Measurements from ENCODE around the gene TEX22.

DNA sequence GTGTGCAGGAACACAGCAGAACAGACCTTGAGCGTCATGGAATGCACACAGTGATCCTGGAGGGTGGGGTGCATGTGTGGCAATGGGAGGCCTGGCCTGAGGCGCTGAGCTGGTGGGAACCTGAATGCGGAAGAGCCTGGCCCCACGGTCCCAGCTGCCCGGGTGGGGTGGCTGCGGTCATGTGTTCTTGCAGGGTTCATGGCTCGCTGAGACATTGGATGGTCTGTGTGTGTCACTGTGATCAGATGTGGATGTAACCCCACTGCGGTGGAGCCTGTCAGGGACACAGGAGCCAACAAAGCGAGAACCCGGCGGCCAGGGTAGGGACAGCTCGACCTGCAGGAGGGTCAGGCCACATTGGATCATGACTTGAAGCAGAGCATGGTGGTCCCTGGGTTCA, 44.5 kb downstream of the TEX22 start:
- TF ChIP-seq ZBTB7A (tag by site-specific recombination; IDR thresholded peaks at IDR 0.05; ENCODE audit: low read depth) = no peak
- no peak for TF ChIP-seq BCL11B (tag by site-specific recombination; IDR thresholded peaks at IDR 0.05; ENCODE audit: low read depth)
- TF ChIP-seq SP2 (tag by site-specific recombination; IDR thresholded peaks at IDR 0.05) = no peak
- TF ChIP-seq, protein P1, sequence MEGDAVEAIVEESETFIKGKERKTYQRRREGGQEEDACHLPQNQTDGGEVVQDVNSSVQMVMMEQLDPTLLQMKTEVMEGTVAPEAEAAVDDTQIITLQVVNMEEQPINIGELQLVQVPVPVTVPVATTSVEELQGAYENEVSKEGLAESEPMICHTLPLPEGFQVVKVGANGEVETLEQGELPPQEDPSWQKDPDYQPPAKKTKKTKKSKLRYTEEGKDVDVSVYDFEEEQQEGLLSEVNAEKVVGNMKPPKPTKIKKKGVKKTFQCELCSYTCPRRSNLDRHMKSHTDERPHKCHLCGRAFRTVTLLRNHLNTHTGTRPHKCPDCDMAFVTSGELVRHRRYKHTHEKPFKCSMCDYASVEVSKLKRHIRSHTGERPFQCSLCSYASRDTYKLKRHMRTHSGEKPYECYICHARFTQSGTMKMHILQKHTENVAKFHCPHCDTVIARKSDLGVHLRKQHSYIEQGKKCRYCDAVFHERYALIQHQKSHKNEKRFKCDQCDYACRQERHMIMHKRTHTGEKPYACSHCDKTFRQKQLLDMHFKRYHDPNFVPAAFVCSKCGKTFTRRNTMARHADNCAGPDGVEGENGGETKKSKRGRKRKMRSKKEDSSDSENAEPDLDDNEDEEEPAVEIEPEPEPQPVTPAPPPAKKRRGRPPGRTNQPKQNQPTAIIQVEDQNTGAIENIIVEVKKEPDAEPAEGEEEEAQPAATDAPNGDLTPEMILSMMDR (tag by site-specific recombination; IDR thresholded peaks at IDR 0.05) = no peak
- TF ChIP-seq ZNF37A (tag by site-specific recombination; IDR thresholded peaks at IDR 0.05) = no peak
- TF ChIP-seq ZBTB1 (tag by site-specific recombination; IDR thresholded peaks at IDR 0.05) = no peak
- TF ChIP-seq ZNF561 (tag by site-specific recombination; IDR thresholded peaks at IDR 0.05; ENCODE audit: borderline replicate concordance) = no peak
- TF ChIP-seq RBAK (tag by site-specific recombination; IDR thresholded peaks at IDR 0.05) = no peak
- no peak for TF ChIP-seq ZNF121 (tag by site-specific recombination; IDR thresholded peaks at IDR 0.05)
- no peak for TF ChIP-seq ZNF266 (tag by site-specific recombination; IDR thresholded peaks at IDR 0.05; ENCODE audit: low read depth)
- TF ChIP-seq, protein P2, sequence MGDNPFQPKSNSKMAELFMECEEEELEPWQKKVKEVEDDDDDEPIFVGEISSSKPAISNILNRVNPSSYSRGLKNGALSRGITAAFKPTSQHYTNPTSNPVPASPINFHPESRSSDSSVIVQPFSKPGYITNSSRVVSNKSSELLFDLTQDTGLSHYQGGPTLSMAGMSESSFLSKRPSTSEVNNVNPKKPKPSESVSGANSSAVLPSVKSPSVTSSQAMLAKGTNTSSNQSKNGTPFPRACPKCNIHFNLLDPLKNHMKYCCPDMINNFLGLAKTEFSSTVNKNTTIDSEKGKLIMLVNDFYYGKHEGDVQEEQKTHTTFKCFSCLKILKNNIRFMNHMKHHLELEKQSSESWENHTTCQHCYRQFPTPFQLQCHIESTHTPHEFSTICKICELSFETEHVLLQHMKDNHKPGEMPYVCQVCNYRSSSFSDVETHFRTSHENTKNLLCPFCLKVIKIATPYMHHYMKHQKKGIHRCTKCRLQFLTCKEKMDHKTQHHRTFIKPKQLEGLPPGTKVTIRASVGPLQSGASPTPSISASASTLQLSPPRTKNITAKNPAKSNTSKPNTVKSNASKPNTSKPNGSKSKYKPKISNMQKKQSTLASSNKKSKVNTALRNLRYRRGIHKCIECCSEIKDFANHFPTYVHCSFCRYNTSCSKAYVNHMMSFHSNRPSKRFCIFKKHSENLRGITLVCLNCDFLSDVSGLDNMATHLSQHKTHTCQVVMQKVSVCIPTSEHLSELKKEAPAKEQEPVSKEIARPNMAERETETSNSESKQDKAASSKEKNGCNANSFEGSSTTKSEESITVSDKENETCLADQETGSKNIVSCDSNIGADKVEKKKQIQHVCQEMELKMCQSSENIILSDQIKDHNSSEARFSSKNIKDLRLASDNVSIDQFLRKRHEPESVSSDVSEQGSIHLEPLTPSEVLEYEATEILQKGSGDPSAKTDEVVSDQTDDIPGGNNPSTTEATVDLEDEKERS (tag by site-specific recombination; IDR thresholded peaks at IDR 0.05) = no peak
- TF ChIP-seq ZNF239 (tag by site-specific recombination; IDR thresholded peaks at IDR 0.05) = no peak
- TF ChIP-seq ZNF354C (tag by site-specific recombination; IDR thresholded peaks at IDR 0.05; ENCODE audit: borderline replicate concordance, low read depth) = no peak
- TF ChIP-seq MEIS1 (CRISPR knock-in tag; IDR thresholded peaks at IDR 0.05; ENCODE audit: borderline replicate concordance) = no peak
